Heart right ventricle (tissue), 16 donors: ENCODE results near the gene MT2A. TPM values are rescaled to one million over a fixed set of nuclear protein-coding genes. Genes with fewer than 3 reads are reported as not detected.
A peak's percentile ranks its signal among the peaks of the same experiment; 100 is the strongest.
"Not testable (repeated sequence)": the region's sequence is repeated elsewhere in the genome, so short reads cannot be mapped to it uniquely, and the experiment has no call there.

ENCODE experiments used
- ATAC-seq, 8 donors: fragments of 200-7000 bp; cut with Tn5 transposase; one replicate each; pipeline ENCODE4 v1.9.1; 2020; ENCODE audit warnings: mild to moderate bottlenecking in 8 of 8, moderate library complexity in 8 of 8, moderate number of reproducible peaks in 1 of 8
- DNase-seq, 2 donors: peaks; one replicate each; pipeline ENCODE4 v3.0.0-alpha.2; 2020
- H3K27ac ChIP-seq, 10 donors: fragments of 200-600 bp; sonication (generic) in 2 of 10; one replicate each; pipeline versions ENCODE4 v1.5.0 to v1.8.0; 2020 to 2022; ENCODE audit warnings: mild to moderate bottlenecking in 3 of 10
- H3K27me3 ChIP-seq, 7 donors: fragments of 200-600 bp; one replicate each; pipeline ENCODE4 v1.8.0; 2021 to 2022; ENCODE audit warnings: mild to moderate bottlenecking in 2 of 7
- H3K36me3 ChIP-seq, 9 donors: fragments of 200-600 bp; sonication (generic) in 1 of 9; one replicate each; pipeline versions ENCODE4 v1.5.0 to v1.8.0; 2020 to 2022; ENCODE audit warnings: mild to moderate bottlenecking in 2 of 9
- H3K4me1 ChIP-seq, 9 donors: fragments of 200-600 bp; sonication (generic) in 1 of 9; one replicate each; pipeline versions ENCODE4 v1.5.0 to v1.8.0; 2020 to 2022; ENCODE audit warnings: mild to moderate bottlenecking in 4 of 9
- H3K4me3 ChIP-seq, 10 donors: fragments of 200-600 bp; sonication (generic) in 2 of 10; one replicate each; pipeline versions ENCODE4 v1.5.0 to v1.8.0; 2020 to 2022; ENCODE audit warnings: mild to moderate bottlenecking in 7 of 10, moderate library complexity in 2 of 10
- H3K9me3 ChIP-seq, 11 donors: fragments of 200-600 bp in 10 of 11; sonication (generic) in 2 of 11; one replicate each; pipeline versions ENCODE4 v1.5.0 to v1.8.0; 2013 to 2022; ENCODE audit warnings: mild to moderate bottlenecking in 2 of 11, control low read depth in 1 of 11, moderate library complexity in 1 of 11
- WGBS, 2 donors: extraction: QIAGEN DNeasy Blood & Tissue Kit; methylation state at CpG; one replicate each; pipeline ENCODE4 v1.1.7; 2013; ENCODE audit warnings: inconsistent platforms in 1 of 2; 5-methylcytosine and 5-hydroxymethylcytosine counted together
- intact Hi-C, 10 donors: fragments of 100-400 bp; cut with DNase I; formaldehyde crosslinking; loops; one replicate each; pipeline versions ENCODE4 v1.11.1 to v1.14.2; 2022
- polyA plus RNA-seq, 2 donors: library from polyadenylated mRNA; stranded (reverse); fragments of 200-250 nt; gene quantifications; one replicate each; pipeline ENCODE4 v1.2.3, GENCODE V29; 2013
- total RNA-seq, 10 donors: library from RNA; stranded (reverse); fragmentation: NEBNext Ultra II Directional in 3 of 10; extraction: Animal tissue kit (Norgen Biotek cat#: 25700) in 3 of 10; gene quantifications; one replicate each; pipeline versions ENCODE4 v1.2.1 to v1.2.4, GENCODE V29; 2021 to 2023
- TF ChIP-seq, protein P1 (sequence below), 9 donors: fragments of 200-600 bp; sonication (generic) in 2 of 9; IDR thresholded peaks; one replicate each; pipeline versions ENCODE4 v1.5.0 to v1.8.0; 2021 to 2022; ENCODE audit warnings: antibody characterized with exemption in 9 of 9, mild to moderate bottlenecking in 5 of 9, moderate library complexity in 1 of 9
- donor health status: Arrhythmogenic right ventricular cardiomyopathy.
- donor health status: ischemic (EF 13 %, LVEDD 7.1; RV severe dilation, severe dysfunction).
- donor health status: healthy with polysubstance abuse.
- donor health status: DM: no; HTN: yes; CAD: no.
- donor health status: DM: no; HTN: no; CAD: no.
- donor health status: ischemic (EF 25% LVEDD 6.9; RV normal size, moderate dysfunction).
- donor health status: ischemic (EF 25% LVEDD 5.7; RV mildly dilated, moderate dysfunction).
- donor health status: healthy.
- donor health status: DM: yes; HTN: yes; CAD: no.
- donor health status: Ischemic cardiomyopathy.
- donor health status: ischemic (EF 35%, LVEDD 5.7; RV mildly dilated, moderate dysfunction).
- donor health status: nonischemic (EF 11% LVEDD 7.7; RV severe dilation, severe dysfunction).
- donor health status: DM: yes; HTN: yes; CAD: no.
- donor health status: PGD.
- donor health status: ischemic (EF 29% LVEDD 5.4; RV normal size, mild dysfunction).
- donor health status: nonischemic (EF 23%, LVEDD 6.1; RV moderate dilation, normal function).

MT2A gene
- total and polyA plus RNA-seq, 12 donors = 88.8 to 354 (median 116) TPM

DNA sequence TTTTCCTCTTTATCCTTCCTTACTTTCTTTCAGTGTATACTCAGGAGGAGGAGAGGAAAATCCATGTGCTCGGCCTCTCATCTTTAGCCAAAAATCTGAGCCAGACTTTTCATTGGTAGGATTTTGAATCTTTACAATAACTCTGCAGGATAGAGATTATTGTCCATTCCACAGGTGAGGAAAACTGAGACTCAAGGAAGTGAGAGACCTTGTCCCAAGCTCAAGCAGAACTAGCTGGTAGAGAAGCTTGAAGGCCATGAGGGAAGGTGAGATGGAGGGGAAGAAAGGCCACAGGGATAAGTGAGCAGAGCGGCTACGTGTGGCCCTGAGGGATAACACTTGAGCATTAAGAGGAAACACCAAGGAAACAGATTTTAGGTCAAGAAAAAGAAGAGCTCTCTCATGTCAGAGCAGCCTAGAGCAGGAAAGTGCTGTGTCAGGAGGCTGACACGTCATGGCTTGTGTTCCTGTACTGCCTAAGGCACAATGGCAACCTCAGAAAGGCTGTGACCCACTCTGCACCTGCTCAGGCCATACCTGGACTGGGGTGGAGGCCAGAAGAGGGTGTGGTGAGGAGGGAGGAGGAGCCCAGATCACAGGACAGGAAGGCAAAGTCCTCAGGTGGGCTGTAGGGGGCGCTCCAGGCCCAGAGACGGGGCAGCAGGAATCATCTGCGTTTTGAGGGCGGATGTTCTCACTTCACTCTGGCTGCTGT is 31.6 kb upstream of the MT2A start:
- DNase-seq (peak; percentile 59 to 78), ATAC-seq (peak; percentile 43 to 92 (median 88))
- Histone ChIP-seq H3K27ac (no peak overlapping the region), H3K4me1 (no peaks in the 10 kb centered on the region), H3K4me3 (no peak overlapping the region), H3K27me3 (peaks cover 0 to 2% (median 0%) of the 10 kb centered on the region in 7 donors), H3K9me3 (peaks cover 0 to 11% (median 0%) of the 10 kb centered on the region in 11 donors), H3K36me3 (no peaks in the 10 kb centered on the region)
- intact Hi-C loops = loop anchor here in 9 of 10 donors (1.0 to 10.0 kb wide), 4 partner anchors 126 to 128 kb away; no protein-coding TSS in a partner anchor
- 38 to 44% methylated on average over 8 of the region's 8 CpGs for WGBS, 2 donors
- TF ChIP-seq, protein P1, sequence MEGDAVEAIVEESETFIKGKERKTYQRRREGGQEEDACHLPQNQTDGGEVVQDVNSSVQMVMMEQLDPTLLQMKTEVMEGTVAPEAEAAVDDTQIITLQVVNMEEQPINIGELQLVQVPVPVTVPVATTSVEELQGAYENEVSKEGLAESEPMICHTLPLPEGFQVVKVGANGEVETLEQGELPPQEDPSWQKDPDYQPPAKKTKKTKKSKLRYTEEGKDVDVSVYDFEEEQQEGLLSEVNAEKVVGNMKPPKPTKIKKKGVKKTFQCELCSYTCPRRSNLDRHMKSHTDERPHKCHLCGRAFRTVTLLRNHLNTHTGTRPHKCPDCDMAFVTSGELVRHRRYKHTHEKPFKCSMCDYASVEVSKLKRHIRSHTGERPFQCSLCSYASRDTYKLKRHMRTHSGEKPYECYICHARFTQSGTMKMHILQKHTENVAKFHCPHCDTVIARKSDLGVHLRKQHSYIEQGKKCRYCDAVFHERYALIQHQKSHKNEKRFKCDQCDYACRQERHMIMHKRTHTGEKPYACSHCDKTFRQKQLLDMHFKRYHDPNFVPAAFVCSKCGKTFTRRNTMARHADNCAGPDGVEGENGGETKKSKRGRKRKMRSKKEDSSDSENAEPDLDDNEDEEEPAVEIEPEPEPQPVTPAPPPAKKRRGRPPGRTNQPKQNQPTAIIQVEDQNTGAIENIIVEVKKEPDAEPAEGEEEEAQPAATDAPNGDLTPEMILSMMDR (IDR thresholded peaks at IDR 0.05) = peak; percentile 38 to 86 (median 71)

DNA sequence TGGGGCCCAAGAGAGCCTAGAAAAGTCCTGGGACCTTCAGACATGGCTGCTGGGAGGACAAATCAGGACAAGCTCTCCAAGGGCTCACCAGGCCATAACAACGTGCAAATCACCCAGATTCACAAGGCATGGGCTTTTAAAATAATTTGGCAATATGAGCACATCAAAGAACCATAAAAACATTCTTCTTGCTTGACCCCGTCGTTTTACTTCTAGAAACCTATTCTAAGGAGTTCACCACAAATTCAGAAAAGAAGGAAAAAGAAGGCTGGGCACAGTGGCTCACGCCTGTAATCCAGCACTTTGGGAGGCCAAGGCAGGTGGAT is 31.1 kb upstream of the MT2A start:
- DNase-seq = no peak
- TF ChIP-seq, protein P1 (IDR thresholded peaks at IDR 0.05) = no peak
- WGBS, 2 donors = 76 to 78% methylated on average over 4 of the region's 4 CpGs

DNA sequence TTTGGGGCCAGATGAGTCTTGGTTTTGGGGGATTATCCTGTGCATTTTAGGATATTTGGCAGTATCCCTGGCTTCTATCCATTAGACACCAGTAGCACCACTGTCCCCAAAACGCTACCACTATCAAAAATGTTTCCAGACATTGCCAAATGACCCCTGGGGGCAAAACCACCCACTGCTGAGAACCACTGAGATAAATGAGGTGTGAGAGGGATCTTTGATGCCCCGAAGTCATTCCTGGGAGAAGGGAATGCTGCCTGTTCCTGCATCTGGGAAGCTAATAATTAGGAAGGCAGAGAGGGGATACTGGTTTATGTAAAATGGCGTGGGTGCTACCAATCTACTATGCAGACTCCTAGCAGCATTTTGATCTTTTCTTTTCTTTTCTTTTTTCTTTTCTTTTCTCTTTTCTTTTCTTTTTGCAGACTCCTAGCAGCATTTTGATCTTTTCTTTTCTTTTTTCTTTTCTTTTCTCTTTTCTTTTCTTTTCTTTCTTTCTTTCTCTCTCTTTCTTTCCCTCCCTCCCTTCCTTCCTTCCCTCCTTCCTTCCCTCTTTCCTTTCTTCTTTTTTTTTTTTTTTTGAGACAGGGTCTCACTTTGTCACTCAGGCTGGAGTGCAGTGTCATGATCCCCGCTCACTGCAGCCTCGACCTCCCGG is 27.9 kb upstream of the MT2A start:
- intact Hi-C loops = no loop called here
- WGBS, 2 donors = 77 to 78% methylated on average over 6 of the region's 6 CpGs
- Histone ChIP-seq H3K4me1 (no peaks in the 10 kb centered on the region), H3K27me3 (peaks cover 0 to 13% (median 0%) of the 10 kb centered on the region in 7 donors), H3K27ac (no peak overlapping the region), H3K36me3 (no peaks in the 10 kb centered on the region), H3K9me3 (no peaks in the 10 kb centered on the region), H3K4me3 (no peak overlapping the region)
- TF ChIP-seq, protein P1 (IDR thresholded peaks at IDR 0.05) = no peak
- no peak for DNase-seq
- no peak for ATAC-seq

More for the DNA sequence above, 31.1 kb upstream of the MT2A start:
- no peaks in the 10 kb centered on the region for H3K36me3 ChIP-seq
- H3K9me3 ChIP-seq = peaks cover 0 to 11% (median 0%) of the 10 kb centered on the region in 11 donors
- no peak overlapping the region for H3K27ac ChIP-seq
- intact Hi-C loops = loop anchor here in 9 of 10 donors (1.0 to 10.0 kb wide), 4 partner anchors 125 to 128 kb away; no protein-coding TSS in a partner anchor
- H3K4me1 ChIP-seq = no peaks in the 10 kb centered on the region
- no peak overlapping the region for H3K4me3 ChIP-seq
- peaks cover 0 to 7% (median 0%) of the 10 kb centered on the region in 7 donors for H3K27me3 ChIP-seq
- ATAC-seq = no peak

DNA sequence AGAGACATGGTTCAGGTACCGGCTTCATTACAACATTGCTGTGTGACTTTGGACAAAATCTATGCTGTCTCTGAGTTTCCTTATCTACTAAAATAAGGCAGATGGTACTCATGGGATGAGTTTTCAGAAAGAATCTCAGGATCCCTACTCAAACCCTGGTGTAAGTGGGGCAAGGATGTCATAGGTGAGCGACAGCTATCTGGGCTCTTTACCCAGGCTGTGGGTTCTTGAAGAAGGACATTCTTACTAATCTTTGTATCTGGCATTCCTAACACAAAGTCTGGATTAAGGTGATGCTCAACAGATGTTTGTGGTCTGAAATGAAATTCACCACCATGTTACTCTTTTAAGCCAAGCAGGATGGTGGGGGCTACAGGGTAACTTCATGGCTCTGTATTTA is 25.5 kb upstream of the MT2A start:
- H3K27me3 ChIP-seq = peaks cover 0 to 24% (median 12%) of the 10 kb centered on the region in 7 donors
- H3K36me3 ChIP-seq, H3K4me1 ChIP-seq, DNase-seq, intact Hi-C loops, H3K4me3 ChIP-seq, ATAC-seq, H3K9me3 ChIP-seq, H3K27ac ChIP-seq: not testable (repeated sequence)
- 86% methylated on average over 2 of the region's 2 CpGs for WGBS, 2 donors
